RWPE1 (cell line): ENCODE measurements around the gene SLC25A44.

ENCODE experiments used
- CTCF ChIA-PET: fragments of 350-600 bp; sonication (Branson Sonifier 250); formaldehyde crosslinking; extraction: SDS; loops from one replicate; lab custom pipeline; 2021; lab: Yijun Ruan, JAX
- POLR2A ChIA-PET: fragments of 400-600 bp; formaldehyde crosslinking; extraction: SDS; loops from one replicate; lab custom pipeline; 2020; ENCODE audit warnings: antibody characterized with exemption; ENCODE audit not compliant: low non-redundant PET; lab: Yijun Ruan, JAX
- DNase-seq: peaks from one replicate; pipeline ENCODE4 v3.0.0; 2012; ENCODE audit warnings: low spot score
- H3K27ac ChIP-seq: fragments of 450-650 bp; 2 replicates; pipeline ENCODE4 v1.5.1; 2017
- TF ChIP-seq, protein P1 (sequence below): fragments of 450-650 bp; conservative IDR thresholded peaks from 2 replicates; pipeline ENCODE4 v1.5.1; 2017; ENCODE audit warnings: low read depth, mild to moderate bottlenecking

Gene SLC25A44

DNA sequence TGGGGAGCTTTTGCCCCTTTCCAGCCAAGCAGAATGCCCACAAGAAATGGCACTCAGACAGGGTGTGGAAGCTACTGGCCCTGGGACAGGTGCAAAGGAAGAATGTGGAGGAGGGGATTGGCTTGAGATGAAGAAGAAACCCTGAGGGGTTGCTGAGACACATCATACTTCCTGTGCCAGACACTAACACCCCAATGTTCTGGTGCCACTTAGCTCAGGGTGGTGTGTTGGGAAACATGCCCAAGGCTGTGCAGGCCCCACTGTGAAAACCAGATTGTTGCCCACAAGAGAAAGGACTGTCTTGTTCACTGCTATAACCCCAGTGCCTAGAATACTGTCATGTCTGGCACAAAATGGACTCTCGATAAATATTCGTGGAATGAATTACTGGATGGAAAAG is 63.8 kb downstream of the SLC25A44 start:
- POLR2A ChIA-PET = no interaction called here
- peak overlapping the region; percentile 97 for H3K27ac ChIP-seq
- no peak for DNase-seq
- CTCF ChIA-PET = no interaction called here
- TF ChIP-seq, protein P1, sequence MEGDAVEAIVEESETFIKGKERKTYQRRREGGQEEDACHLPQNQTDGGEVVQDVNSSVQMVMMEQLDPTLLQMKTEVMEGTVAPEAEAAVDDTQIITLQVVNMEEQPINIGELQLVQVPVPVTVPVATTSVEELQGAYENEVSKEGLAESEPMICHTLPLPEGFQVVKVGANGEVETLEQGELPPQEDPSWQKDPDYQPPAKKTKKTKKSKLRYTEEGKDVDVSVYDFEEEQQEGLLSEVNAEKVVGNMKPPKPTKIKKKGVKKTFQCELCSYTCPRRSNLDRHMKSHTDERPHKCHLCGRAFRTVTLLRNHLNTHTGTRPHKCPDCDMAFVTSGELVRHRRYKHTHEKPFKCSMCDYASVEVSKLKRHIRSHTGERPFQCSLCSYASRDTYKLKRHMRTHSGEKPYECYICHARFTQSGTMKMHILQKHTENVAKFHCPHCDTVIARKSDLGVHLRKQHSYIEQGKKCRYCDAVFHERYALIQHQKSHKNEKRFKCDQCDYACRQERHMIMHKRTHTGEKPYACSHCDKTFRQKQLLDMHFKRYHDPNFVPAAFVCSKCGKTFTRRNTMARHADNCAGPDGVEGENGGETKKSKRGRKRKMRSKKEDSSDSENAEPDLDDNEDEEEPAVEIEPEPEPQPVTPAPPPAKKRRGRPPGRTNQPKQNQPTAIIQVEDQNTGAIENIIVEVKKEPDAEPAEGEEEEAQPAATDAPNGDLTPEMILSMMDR = no peak

DNA sequence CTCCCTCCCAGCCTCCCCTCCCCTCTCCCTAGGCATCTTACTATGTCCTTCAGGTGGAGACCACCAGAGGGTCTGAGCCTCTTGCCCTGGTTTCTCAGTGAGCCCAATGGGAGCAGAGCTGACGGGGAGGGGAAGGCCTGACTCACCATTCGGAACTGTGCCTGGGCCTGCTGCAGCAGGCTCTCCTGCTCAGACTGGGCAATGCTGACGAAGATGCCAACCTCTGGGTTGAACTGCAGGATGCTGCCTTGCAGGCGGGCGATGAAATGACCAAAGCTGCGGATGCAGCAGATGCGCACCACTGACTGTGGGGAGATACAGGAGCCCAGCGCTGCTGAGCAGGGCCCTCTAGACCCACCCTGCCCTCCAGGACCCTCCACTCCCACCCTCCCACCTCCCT is 65.0 kb downstream of the SLC25A44 start:
- TF ChIP-seq, protein P1 = no peak
- peak; percentile 79 for DNase-seq
- peak overlapping the region; percentile 97 for H3K27ac ChIP-seq
- ChIA-PET POLR2A (no interaction called here), CTCF (interaction anchor here (0.7 kb wide), 1 partner anchor 194 kb away, joined by 3 read pairs; no protein-coding TSS in a partner anchor)

- no peak for DNase-seq
- ChIA-PET POLR2A (no interaction called here), CTCF (interaction anchor here (0.6 kb wide), 2 partner anchors 99 to 226 kb away, joined by 5 read pairs; no protein-coding TSS in a partner anchor)
- TF ChIP-seq, protein P1 = no peak
- H3K27ac ChIP-seq = peak overlapping the region; percentile 97
Observed at GRCh38 chr1:156259805-156260204, 65.9 kb downstream of the SLC25A44 start.

DNA sequence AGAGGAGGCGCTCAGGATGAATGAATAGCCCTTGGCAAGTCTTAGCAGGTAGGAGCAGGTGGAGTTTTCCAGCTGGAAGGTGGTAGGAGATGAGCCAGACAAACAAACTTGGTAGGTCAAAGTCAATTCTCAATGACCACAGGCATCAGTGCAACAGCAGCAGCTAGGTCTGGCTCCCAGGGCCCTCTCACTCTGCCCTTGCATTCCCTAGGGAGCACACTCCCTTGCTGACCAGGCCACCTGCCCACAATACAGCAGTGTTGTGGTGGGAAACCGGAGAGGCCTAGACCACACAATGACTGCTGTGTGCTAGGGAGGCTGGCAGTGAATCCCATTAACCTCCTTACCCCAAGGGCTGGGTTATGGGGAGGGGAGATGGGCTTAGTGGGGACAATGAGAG is 67.0 kb downstream of the SLC25A44 start:
- ChIA-PET POLR2A (no interaction called here), CTCF (interaction anchor here (0.6 kb wide), 1 partner anchor 44 kb away, joined by 4 read pairs; no protein-coding TSS in a partner anchor)
- H3K27ac ChIP-seq = peak overlapping the region; percentile 97
- DNase-seq = no peak
- TF ChIP-seq, protein P1 = no peak
